HG03159 (cell line): ENCODE measurements around the gene TTC16.

ENCODE experiments used
- ATAC-seq: cut with Tn5 transposase; IDR thresholded peaks from one replicate; pipeline ENCODE4 v1.9.1; 2021; ENCODE audit warnings: mild to moderate bottlenecking, moderate library complexity; ENCODE audit not compliant: unreplicated experiment

Gene TTC16

GRCh38 chr9:127716412-127716811 lies 533 bp downstream of the TTC16 start:
- no peak for ATAC-seq

- no peak for ATAC-seq
Observed at GRCh38 chr9:127717766-127718165, 1.9 kb downstream of the TTC16 start.

GRCh38 chr9:127720031-127720864 lies 4.4 kb downstream of the TTC16 start:
- no peak for ATAC-seq

DNA sequence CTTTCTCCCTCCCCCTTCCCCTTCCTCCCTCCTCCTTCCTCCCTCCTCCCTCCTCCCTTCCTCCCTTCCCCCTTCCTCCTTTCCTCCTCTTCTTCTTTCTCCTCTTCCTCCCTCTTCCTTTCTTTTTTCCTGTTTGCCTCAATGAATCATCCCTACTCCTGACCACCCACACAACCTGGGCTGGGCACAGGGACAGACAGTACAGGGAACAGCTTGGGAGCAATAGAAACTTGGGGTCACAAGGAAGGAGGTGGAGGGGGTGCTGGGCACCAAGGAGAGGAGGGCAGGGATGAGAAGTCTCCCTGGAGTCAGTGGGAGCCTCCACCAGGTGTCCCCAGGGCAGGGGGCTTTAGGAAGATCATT lies 5.0 kb downstream of the TTC16 start:
- no peak for ATAC-seq

DNA sequence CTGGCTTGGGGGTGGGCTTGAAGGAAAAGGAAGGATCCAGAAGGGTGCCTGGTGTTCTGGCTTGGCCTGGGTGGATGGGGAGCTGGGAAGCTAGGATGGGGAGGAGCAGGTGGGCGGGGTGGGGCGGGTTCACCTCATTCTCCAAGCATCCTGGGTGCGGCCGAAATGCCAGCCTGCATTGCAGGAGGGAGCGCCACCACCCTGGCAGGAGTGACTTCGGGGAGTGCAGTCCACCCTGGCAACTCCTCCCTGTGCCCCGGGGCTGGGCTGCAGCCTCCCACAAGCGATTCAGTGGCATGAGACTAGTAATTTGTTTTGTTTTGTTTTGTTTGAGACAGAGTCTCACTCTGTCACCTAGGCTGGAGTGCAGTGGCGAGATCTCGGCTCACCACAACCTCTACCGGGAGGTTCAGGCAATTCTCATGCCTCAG lies 5.5 kb downstream of the TTC16 start:
- ATAC-seq, result no peak

DNA sequence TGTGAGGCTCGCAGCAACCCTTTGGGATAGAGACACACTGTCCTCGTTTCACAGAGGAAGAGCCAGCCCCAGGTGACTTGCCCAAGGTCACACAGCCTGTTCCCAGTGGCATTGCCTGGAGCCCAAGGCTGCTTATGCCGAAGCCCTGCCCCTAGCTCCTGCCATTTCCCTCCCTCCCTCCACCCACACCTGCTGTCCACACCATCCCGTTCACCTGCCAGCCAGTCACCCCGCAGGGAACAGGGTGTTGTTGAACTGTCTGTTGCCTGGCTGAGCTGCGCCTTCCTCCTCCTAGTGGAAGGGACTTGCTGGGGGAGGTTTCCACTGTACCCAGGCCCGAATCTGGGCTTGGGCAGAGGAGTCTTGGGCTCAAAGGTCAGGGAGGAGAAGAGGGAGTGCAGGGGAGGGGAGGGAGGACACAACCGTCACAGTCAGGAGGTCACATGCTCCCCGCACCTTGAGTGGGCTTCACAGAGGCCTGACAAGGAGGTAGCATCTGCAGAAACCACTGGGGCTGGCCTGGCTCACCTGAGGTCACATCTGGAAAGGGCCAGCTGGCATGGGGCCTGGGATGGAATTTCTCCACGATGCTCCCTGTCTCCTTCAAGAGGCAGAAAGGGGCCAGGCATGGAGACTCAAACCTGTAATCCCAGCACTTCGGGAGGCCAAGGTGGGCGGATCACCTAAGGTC lies 6.3 kb downstream of the TTC16 start:
- no peak for ATAC-seq

DNA sequence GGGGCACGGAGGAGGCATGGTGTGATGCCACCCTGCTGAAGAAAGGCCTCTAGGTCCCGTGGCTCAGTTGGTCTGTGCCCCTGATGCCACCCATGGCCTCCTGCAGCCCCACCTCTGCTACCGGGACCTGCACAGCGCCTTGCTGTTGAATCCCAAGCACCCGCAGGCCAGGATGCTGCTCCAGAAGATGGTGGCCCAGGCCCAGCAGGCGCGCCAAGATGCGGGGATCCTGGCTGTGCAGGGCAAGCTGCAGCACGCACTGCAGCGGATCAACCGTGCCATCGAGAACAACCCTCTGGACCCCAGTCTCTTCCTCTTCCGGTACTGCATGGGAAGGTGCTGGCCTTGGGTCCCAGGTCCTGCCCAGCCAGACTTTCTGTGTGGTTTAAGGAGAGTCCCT lies 7.1 kb downstream of the TTC16 start:
- ATAC-seq, result no peak

DNA sequence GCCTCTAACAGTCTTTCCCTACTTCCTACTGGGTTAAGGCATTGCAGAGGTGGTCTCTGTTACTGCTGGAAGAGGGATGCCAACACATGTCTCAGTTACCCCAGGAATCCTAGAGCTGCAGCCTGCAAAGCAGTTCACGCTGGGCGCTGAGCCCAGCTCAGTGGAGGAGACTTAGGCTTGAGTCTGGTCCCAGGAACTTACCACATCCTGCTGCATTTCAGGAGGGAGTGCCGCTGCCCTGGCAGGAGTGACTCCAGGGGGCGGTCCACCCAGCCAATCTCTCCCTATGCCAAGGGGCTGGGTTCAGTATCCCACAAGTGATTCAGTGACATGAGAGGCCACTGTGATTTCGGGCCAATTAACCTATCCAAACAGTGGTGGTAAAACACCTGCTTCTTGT lies 7.6 kb downstream of the TTC16 start:
- no peak for ATAC-seq

DNA sequence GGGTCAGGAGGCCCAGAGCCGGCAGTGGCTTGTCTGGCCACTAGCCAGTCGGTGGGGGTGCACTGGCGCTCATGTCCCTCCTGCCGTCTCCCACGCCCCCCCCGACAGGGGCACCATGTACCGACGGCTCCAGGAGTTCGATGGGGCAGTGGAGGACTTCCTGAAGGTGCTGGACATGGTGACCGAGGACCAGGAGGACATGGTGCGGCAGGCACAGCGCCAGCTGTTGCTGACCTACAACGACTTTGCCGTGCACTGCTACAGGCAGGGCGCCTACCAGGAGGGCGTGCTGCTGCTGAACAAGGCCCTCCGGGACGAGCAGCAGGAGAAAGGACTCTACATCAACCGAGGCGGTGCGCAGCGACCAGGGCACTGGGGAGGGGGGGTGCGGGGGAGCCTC lies 8.1 kb downstream of the TTC16 start:
- no peak for ATAC-seq

DNA sequence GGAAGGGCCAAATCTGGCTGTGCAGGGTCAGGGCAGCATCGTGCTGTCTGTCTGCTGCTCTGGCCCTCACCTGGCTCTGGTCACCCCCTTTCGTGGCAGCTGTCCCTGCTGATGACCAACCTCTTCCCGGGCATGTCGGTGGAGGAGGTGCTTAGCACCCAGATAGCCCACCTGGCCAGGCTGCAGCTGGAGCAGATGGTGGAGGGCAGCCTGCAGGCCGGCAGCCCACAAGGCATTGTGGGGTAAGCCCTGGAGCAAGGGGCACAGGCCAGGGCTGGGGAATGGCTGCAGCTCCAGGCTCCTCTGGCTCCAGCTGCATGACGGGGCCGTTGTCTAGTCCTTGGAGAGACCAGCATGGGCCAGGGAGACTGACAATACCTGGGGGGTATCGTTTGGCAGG lies 11.0 kb downstream of the TTC16 start:
- ATAC-seq, result no peak

DNA sequence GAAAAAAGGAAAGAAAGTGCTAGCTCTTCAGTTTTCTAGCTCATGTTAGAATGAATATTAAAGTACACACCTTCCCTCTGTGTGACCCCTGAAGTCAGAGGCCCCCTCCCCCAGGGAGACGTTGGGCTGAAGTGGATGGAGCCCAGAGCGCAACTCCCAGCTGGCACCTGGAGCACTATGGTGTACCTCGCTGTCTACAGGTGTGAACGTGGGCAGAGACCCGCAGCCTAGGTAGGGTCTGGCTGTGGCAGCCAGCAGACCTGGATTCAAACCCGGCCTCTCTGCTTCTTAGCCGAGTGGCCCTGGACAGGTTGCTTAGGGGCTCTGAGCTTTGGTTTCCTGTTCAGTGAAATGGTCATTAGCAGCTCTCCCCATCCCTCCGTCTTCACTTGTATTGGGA lies 12.9 kb downstream of the TTC16 start:
- ATAC-seq, result no peak

DNA sequence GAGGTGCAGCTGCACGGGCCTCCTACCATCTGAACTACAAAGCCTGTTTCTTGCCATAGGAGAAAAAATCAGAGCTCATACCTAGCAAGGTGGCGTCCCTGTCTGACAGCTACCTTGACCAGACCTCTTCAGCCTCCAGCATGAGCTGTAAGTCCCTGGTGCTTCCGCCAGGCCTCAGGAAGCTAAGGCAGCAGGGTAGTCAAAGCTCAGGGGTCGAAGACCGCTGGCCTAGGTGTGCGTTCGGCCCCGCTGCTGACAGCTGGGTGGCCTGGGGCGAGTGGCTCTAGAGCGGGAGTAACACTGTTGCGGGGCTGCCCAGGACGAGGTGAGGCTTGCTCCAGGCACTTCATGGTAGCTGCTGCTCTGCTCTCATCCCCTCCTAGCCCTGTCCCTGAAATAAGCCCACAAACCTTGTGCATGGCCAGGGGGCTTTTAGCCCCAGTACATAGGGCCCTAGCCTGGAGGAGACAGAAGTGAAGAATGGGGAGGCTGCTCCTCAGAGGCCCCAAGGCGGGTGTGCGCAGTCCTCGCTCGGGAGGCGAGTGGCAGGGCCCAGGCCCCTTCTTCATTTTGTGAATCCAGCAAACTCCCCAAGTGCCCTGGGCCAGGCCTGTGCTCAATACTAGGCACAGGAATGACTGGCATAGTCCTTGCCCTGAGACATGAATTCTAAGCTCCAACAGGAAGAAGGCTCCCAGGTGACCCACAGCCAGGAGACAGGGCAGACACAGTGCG lies 13.8 kb downstream of the TTC16 start:
- no peak for ATAC-seq

DNA sequence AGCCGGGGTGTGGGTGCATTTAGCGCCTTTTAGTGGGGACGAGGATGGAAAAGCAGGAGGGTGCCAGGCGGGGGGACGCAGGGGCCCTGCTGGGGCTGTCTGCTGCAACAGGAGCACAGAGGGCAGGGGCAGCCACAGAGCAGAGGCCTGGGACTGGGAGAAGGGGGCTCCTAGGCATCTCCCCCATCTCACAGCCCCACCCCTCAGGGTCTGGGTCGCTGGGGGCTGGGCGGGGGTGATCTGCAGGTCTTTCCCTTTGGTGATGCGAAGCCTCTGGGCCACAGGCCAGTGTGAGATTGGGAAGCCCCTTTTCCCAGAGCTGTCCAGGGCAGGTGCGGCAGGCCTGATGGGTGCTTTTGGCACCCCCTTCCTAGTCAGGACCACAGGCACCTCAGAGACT lies 14.4 kb downstream of the TTC16 start:
- no peak for ATAC-seq

DNA sequence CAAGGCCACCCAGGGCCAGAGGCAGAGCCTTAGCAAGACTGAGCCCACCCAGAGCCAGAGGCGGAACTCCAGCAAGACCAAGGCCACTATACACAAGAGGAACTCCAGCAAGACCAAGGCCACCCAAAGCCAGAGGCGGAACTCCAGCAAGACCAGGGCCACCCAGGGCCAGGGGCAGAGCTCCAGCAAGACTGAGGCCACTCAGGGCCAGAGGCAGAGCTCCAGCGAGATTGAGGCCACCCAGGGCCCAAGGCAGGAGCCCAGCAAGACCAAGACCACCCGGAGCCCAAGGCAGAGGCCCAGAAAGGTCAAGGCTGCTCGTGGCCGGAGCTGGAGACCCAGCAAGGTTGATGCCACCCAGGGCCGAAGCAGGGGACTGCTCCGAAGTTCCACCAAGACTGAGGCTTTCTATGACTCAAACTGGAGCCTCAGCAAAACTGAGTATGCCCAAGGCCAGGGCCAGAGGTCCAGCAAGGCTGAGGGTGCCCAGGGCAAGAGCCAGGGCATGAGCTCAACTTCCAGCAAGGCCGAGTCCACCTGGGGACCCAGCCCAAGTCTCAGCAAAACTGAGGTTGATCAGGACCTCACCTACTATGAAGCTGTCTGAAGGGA lies 15.0 kb downstream of the TTC16 start:
- ATAC-seq, result no peak

DNA sequence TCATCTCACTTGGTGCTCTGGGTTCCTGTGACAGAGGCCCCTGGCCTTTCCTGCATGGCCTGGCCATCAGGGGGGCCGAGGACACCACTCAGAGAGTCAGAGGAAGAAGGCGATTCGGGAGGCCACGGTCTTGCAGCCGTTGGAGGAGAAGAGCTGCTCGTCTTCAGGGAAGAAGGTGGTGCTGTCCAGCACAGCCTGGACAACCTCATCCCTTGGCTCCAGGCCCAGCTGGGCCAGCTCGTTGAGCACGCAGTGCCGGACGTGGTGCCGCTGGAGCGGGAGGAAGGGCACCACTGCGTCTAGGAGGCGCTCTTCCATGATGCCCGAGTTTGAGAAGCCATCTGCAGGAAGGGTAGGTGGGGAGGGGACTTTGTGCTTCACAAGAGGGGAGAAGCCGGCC lies 16.1 kb downstream of the TTC16 start:
- no peak for ATAC-seq

- no peak for ATAC-seq
Observed at GRCh38 chr9:127732444-127732843, 16.6 kb downstream of the TTC16 start.

DNA sequence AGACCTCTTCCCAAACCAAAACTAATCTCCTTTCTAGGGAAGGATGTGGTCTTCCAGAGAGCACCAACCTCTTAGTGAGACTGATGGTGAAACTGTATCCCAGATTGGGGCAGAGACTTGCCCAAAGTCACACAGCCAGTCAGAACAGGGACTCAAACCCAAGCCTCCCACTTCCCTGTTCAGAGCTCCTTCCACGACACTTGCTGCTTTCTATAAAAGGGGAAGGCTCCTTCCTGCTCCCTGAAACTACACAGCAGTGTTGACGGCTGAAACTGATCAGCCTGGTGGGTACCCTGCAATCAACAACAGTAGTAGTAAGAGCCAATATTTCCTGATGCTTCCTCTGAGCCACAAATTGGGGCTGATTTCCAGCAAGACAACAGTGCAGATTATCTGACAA lies 17.7 kb downstream of the TTC16 start:
- no peak for ATAC-seq

DNA sequence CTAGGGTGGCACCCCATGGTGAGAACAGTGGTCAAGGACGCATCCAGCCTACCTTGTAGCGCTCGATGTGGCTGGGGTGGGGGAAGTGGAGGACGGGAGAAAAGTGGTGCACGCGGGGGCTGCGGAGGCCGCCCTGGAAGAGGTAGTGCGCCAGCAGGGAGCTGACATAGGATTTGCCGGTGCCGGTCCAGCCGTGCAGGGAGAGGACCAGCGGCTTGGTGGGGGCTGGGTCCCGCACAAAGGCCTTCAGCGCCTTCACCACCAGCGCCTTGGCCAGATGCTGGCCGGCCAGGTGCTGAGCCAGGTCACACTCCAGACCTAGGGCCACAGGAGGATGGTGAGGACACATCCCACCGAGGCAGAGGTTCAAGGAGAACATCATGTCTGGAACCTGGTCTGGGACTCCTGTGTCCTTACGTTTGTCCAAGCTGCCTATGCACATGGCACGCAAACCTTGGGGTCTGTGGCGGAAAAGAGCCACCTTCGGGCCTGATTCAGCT lies 18.4 kb downstream of the TTC16 start:
- no peak for ATAC-seq

DNA sequence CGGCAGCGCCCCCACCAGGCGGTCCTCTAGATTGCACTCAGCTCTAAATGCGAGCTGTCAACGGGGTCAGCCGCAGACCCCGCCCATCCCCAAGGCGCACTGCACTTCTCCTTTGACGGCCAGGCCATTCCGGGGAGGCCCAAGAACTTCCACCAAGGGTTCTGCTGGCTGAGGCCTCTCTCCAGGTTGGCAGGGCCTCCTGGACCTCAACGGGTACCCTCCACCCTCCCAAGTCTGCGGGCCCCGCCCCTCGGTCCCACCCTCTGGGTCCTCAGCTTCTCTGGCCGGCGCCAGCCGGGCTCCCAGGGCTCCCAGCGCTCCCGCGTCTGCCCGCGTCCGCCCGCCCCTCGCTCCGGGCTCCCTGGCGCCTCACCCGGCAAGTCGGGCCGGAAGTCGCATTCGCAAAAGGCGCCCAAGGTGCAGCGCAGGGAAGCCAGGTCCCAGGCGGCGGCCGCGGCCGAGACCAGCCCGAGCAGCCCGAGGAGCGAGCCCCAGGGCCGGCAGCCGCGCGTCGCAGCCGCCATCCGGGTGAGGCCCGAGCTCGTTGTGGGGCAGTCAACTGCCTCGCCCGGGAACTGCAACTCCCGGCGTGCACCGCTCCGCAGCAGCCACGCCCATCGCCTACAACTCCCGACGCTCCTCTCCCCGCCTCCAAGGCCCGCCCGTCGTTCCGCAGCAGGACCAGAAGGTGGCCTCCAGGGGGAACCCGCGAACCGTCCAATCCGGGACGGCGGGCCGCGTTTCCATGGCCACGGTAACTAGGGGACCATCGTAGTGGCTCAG lies 19.1 kb downstream of the TTC16 start, which contains the start of gene TOR2A:
TSS of gene TOR2A (minus strand) at position 548 of the 783 bp plus-strand sequence. CDS start at position 524, 24 bp downstream.
- peak; percentile 78 for ATAC-seq

- no peak for ATAC-seq
Observed at GRCh38 chr9:127735530-127736185, 19.8 kb downstream of the TTC16 start.
